LNCaP clone FGC (cell line): Measurements from ENCODE around the gene ZC3H11A.

Source experiments
- DNase-seq: peaks from one replicate; pipeline ENCODE4 v3.0.0-alpha.2; 2011; ENCODE audit warnings: low read depth
- H3K4me3 ChIP-seq: 2 replicates; pipeline ENCODE4 v1.5.1; 2011; ENCODE audit warnings: mild to moderate bottlenecking, low read depth, low read length, control low read depth
- TF ChIP-seq, protein P1 (sequence below): IDR thresholded peaks from 2 replicates; pipeline ENCODE4 v1.5.1; 2012; ENCODE audit warnings: mild to moderate bottlenecking; ENCODE audit not compliant: control insufficient read depth, insufficient read depth; ENCODE audit errors: extremely low read depth

ZC3H11A gene

DNA sequence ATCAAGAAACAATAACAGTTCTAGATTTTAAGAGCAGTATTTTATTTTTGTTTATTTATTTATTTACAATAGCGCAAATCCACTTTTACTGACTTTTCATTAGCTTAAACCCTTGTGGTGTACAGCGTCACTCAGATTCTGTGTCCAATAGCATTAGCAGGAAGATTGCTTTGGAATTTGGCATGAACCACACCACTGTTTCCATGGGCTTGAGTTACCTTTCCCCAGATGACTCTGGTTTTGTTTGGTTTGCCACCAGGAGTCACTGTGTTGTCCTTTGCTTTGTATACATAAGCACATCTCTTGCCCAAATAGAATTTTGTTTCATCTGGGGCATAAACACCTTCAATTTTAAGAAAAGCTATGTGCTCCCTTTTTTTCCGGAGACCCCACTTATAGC, 40.1 kb downstream of the ZC3H11A start:
- TF ChIP-seq, protein P1, sequence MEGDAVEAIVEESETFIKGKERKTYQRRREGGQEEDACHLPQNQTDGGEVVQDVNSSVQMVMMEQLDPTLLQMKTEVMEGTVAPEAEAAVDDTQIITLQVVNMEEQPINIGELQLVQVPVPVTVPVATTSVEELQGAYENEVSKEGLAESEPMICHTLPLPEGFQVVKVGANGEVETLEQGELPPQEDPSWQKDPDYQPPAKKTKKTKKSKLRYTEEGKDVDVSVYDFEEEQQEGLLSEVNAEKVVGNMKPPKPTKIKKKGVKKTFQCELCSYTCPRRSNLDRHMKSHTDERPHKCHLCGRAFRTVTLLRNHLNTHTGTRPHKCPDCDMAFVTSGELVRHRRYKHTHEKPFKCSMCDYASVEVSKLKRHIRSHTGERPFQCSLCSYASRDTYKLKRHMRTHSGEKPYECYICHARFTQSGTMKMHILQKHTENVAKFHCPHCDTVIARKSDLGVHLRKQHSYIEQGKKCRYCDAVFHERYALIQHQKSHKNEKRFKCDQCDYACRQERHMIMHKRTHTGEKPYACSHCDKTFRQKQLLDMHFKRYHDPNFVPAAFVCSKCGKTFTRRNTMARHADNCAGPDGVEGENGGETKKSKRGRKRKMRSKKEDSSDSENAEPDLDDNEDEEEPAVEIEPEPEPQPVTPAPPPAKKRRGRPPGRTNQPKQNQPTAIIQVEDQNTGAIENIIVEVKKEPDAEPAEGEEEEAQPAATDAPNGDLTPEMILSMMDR, result 0 out of 2 replicates have a peak, but pooled peaks have one; percentile 8
- H3K4me3 ChIP-seq, result no peak overlapping the region
- DNase-seq, result no peak

- no peak overlapping the region for H3K4me3 ChIP-seq
- DNase-seq, result peak; percentile 54
- TF ChIP-seq, protein P1, result no peak
Observed at GRCh38 chr1:203839081-203839480, 43.7 kb downstream of the ZC3H11A start.

GRCh38 chr1:203840208-203840808, 44.9 kb downstream of the ZC3H11A start:
- no peak overlapping the region for H3K4me3 ChIP-seq
- DNase-seq, result no peak
- TF ChIP-seq, protein P1, result no peak

- no peak for DNase-seq
- no peak overlapping the region for H3K4me3 ChIP-seq
- TF ChIP-seq, protein P1, result no peak
Observed at GRCh38 chr1:203842559-203842876, 47.1 kb downstream of the ZC3H11A start.

GRCh38 chr1:203843435-203843834, 48.0 kb downstream of the ZC3H11A start:
- H3K4me3 ChIP-seq, result no peak overlapping the region
- TF ChIP-seq, protein P1, result no peak
- DNase-seq, result no peak
